Liver (tissue), 3 donors: ENCODE measurements around the gene TXN2.
"Not testable (repeated sequence)": the region's sequence is repeated elsewhere in the genome, so short reads cannot be mapped to it uniquely, and the experiment has no call there.

Experiments
- CTCF ChIP-seq: fragments of 150-350 bp; IDR thresholded peaks from 2 replicates; pipeline ENCODE4 v1.5.1; 2017; ENCODE audit warnings: improper control_type of control experiment, low read depth, low read length; ENCODE audit not compliant: missing input control
- EGR1 ChIP-seq, 2 donors: IDR thresholded peaks; 2 replicates each; pipeline ENCODE4 v1.6.1; 2016 to 2018; ENCODE audit warnings: antibody characterized with exemption in 2 of 2, low read depth in 2 of 2
- FOXA1 ChIP-seq: IDR thresholded peaks from 2 replicates; pipeline ENCODE4 v1.6.1; 2016; ENCODE audit warnings: antibody characterized with exemption
- MAX ChIP-seq: IDR thresholded peaks from 2 replicates; pipeline ENCODE4 v1.6.1; 2016; ENCODE audit warnings: antibody characterized with exemption
- YY1 ChIP-seq: IDR thresholded peaks from 2 replicates; pipeline ENCODE4 v1.6.1; 2016; ENCODE audit warnings: antibody characterized with exemption, mild to moderate bottlenecking
- donor health status: healthy.
- donor health status: healthy.

- not testable (repeated sequence) for TF ChIP-seq FOXA1; EGR1 (IDR thresholded peaks at IDR 0.05; ENCODE audit: low read depth in 2 of 2); CTCF; YY1; MAX
Measured at GRCh38 chr22:36452978-36453607, 28.3 kb downstream of the TXN2 start.
